HepG2 (cell line): Measurements from ENCODE around the gene POLR3F. TPM values are rescaled to one million over a fixed set of nuclear protein-coding genes. Genes with fewer than 3 reads are reported as not detected.

Experiments
- CREM ChIP-seq, 2 experiments: sonication (generic) in 1 of 2; formaldehyde crosslinking in 1 of 2; IDR thresholded peaks; 2 replicates each; pipeline versions ENCODE4 v1.4.0 to v1.6.1; 2016 to 2020; ENCODE audit warnings: antibody characterized with exemption in 1 of 2, mild to moderate bottlenecking in 1 of 2, missing genetic modification reagents in 1 of 2
- JUNB ChIP-seq: sonication (generic); formaldehyde crosslinking; IDR thresholded peaks from 2 replicates; pipeline ENCODE4 v1.8.0; 2022; ENCODE audit warnings: missing genetic modification reagents, mild to moderate bottlenecking, borderline replicate concordance
- MAFF ChIP-seq: IDR thresholded peaks from 2 replicates; pipeline ENCODE4 v1.6.1; 2011; ENCODE audit warnings: low read depth, low read length, improper control_type of control experiment
- MAFK ChIP-seq, 2 experiments: IDR thresholded peaks in 1 of 2; conservative IDR thresholded peaks in 1 of 2; 2 replicates each; pipeline ENCODE4 v1.6.1; 2011; ENCODE audit warnings: improper control_type of control experiment in 2 of 2, low read length in 2 of 2
- MED1 ChIP-seq: sonication (generic); formaldehyde crosslinking; IDR thresholded peaks from 2 replicates; pipeline ENCODE4 v1.4.0; 2020; ENCODE audit warnings: missing genetic modification reagents
- NFE2 ChIP-seq: sonication (generic); formaldehyde crosslinking; IDR thresholded peaks from 2 replicates; pipeline ENCODE4 v1.4.0; 2020; ENCODE audit warnings: missing genetic modification reagents
- NFE2L1 ChIP-seq: sonication (generic); formaldehyde crosslinking; IDR thresholded peaks from 2 replicates; pipeline ENCODE4 v1.4.0; 2020; ENCODE audit warnings: missing genetic modification reagents, mild to moderate bottlenecking, borderline replicate concordance
- NR2F1 ChIP-seq, 2 experiments: fragments of 450-650 bp in 1 of 2; formaldehyde crosslinking in 1 of 2; IDR thresholded peaks; 2 replicates each; pipeline versions ENCODE4 v1.5.0 to v1.6.1; 2016 to 2020; ENCODE audit warnings: mild to moderate bottlenecking in 1 of 2, missing compliant biosample characterization in 1 of 2, missing genetic modification reagents in 1 of 2, moderate library complexity in 1 of 2
- NR2F6 ChIP-seq, 2 experiments: IDR thresholded peaks; 2 replicates each; pipeline ENCODE4 v1.6.1; 2016; ENCODE audit warnings: antibody characterized with exemption in 1 of 2, mild to moderate bottlenecking in 1 of 2
- PPARG ChIP-seq: conservative IDR thresholded peaks from 2 replicates; pipeline ENCODE4 v1.6.1; 2016; ENCODE audit warnings: missing biosample characterization, missing genetic modification reagents
- SOX6 ChIP-seq, 2 experiments: fragments of 450-650 bp in 1 of 2; sonication (generic) in 1 of 2; formaldehyde crosslinking in 1 of 2; IDR thresholded peaks; 2 replicates each; pipeline versions ENCODE4 v1.4.0 to v1.6.1; 2017 to 2020; ENCODE audit warnings: antibody characterized with exemption in 1 of 2, mild to moderate bottlenecking in 1 of 2, missing genetic modification reagents in 1 of 2
- TFE3 ChIP-seq: IDR thresholded peaks from 2 replicates; pipeline ENCODE4 v1.6.1; 2016
- ZNF10 ChIP-seq: sonication (generic); formaldehyde crosslinking; IDR thresholded peaks from 2 replicates; pipeline ENCODE4 v1.4.0; 2020; ENCODE audit warnings: mild to moderate bottlenecking, low read depth, missing genetic modification reagents, borderline replicate concordance
- ZNF235 ChIP-seq: sonication (generic); formaldehyde crosslinking; IDR thresholded peaks from 2 replicates; pipeline ENCODE4 v1.8.1; 2023; ENCODE audit warnings: mild to moderate bottlenecking, missing genetic modification reagents, borderline replicate concordance
- ZNF354B ChIP-seq: sonication (generic); formaldehyde crosslinking; IDR thresholded peaks from 2 replicates; pipeline ENCODE4 v1.8.0; 2022; ENCODE audit warnings: mild to moderate bottlenecking, missing genetic modification reagents
- ZNF616 ChIP-seq: sonication (generic); formaldehyde crosslinking; IDR thresholded peaks from 2 replicates; pipeline ENCODE4 v1.5.0; 2020; ENCODE audit warnings: low read depth, mild to moderate bottlenecking, missing genetic modification reagents
- polyA plus RNA-seq, 8 experiments: library from polyadenylated mRNA; depleted of rRNA in 3 of 8; stranded (reverse) in 7 of 8; unstranded in 1 of 8; fragments of >200 nt; fragmentation: Illumina TruSeq in 4 of 8; extraction: Trizol in 4 of 8; gene quantifications; 2 replicates each; pipeline versions ENCODE4 v1.2.1 to v1.2.3, GENCODE V29; 2011 to 2016; ENCODE audit warnings: low read depth in 4 of 8, missing spikeins in 1 of 8, mixed read lengths in 1 of 8; ENCODE audit not compliant: insufficient read depth in 1 of 8
- total RNA-seq, 5 experiments: library from RNA; depleted of rRNA; stranded (reverse); fragments of >200 nt; fragmentation: Illumina TruSeq; extraction: Trizol; gene quantifications; 2 replicates each; pipeline ENCODE4 v1.2.3, GENCODE V29; 2016; ENCODE audit warnings: low read depth in 1 of 5
- TF ChIP-seq, protein P1 (sequence below): IDR thresholded peaks from 2 replicates; pipeline ENCODE4 v1.4.0; 2020; ENCODE audit warnings: mild to moderate bottlenecking, missing genetic modification reagents
- TF ChIP-seq, protein P2 (sequence below): sonication (generic); formaldehyde crosslinking; IDR thresholded peaks from 2 replicates; pipeline ENCODE4 v1.8.0; 2022; ENCODE audit warnings: missing genetic modification reagents, mild to moderate bottlenecking, moderate library complexity, borderline replicate concordance
- TF ChIP-seq, protein P3 (sequence below): sonication (generic); formaldehyde crosslinking; IDR thresholded peaks from 2 replicates; pipeline ENCODE4 v1.5.1; 2020; ENCODE audit warnings: missing genetic modification reagents, mild to moderate bottlenecking, borderline replicate concordance

POLR3F gene
- total and polyA plus RNA-seq, 2 of the 13 experiments (the other 11 are each of a cell fraction or from before 2014, with no cell fraction given), result 11.7 to 25.5 TPM

DNA sequence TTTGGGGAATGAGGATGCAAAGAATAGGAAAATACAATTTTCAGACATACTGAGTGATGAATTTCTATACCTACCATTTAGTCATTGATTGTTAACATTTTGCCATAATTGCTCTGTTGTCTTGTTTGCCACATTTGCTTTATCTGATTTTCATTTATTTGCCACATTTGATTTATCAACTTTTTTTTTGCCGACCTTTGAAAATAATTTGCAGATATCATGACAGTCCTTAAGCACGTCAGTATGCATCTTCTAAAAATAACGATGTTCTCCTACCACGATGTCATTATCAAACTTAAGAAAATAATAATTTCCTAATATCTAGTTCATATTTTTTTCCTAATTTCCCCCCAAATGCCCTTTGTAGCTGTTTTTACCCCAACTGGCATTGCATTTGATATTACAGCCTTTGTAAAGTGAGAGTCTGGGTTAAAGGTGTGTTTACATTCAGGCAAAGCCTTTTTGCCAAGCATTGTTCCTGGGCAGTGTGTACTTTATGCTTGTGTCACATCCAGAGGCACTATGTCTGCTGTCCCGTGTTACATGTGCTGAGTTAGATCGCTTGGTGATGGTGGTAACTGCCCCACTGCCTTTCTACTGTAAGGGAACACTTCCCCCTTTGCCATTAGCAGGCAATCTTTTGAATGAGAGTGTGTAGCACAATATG lies 66.9 kb downstream of the POLR3F start (continued):
- TF ChIP-seq, protein P1, sequence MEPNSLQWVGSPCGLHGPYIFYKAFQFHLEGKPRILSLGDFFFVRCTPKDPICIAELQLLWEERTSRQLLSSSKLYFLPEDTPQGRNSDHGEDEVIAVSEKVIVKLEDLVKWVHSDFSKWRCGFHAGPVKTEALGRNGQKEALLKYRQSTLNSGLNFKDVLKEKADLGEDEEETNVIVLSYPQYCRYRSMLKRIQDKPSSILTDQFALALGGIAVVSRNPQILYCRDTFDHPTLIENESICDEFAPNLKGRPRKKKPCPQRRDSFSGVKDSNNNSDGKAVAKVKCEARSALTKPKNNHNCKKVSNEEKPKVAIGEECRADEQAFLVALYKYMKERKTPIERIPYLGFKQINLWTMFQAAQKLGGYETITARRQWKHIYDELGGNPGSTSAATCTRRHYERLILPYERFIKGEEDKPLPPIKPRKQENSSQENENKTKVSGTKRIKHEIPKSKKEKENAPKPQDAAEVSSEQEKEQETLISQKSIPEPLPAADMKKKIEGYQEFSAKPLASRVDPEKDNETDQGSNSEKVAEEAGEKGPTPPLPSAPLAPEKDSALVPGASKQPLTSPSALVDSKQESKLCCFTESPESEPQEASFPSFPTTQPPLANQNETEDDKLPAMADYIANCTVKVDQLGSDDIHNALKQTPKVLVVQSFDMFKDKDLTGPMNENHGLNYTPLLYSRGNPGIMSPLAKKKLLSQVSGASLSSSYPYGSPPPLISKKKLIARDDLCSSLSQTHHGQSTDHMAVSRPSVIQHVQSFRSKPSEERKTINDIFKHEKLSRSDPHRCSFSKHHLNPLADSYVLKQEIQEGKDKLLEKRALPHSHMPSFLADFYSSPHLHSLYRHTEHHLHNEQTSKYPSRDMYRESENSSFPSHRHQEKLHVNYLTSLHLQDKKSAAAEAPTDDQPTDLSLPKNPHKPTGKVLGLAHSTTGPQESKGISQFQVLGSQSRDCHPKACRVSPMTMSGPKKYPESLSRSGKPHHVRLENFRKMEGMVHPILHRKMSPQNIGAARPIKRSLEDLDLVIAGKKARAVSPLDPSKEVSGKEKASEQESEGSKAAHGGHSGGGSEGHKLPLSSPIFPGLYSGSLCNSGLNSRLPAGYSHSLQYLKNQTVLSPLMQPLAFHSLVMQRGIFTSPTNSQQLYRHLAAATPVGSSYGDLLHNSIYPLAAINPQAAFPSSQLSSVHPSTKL (CRISPR knock-in tag), result peak; percentile 35; the same call in 1 of the 2 replicates
- TF ChIP-seq NFE2, result no peak
- no peak for TF ChIP-seq JUNB
- TF ChIP-seq ZNF354B (CRISPR knock-in tag), result no peak
- TF ChIP-seq, protein P2, sequence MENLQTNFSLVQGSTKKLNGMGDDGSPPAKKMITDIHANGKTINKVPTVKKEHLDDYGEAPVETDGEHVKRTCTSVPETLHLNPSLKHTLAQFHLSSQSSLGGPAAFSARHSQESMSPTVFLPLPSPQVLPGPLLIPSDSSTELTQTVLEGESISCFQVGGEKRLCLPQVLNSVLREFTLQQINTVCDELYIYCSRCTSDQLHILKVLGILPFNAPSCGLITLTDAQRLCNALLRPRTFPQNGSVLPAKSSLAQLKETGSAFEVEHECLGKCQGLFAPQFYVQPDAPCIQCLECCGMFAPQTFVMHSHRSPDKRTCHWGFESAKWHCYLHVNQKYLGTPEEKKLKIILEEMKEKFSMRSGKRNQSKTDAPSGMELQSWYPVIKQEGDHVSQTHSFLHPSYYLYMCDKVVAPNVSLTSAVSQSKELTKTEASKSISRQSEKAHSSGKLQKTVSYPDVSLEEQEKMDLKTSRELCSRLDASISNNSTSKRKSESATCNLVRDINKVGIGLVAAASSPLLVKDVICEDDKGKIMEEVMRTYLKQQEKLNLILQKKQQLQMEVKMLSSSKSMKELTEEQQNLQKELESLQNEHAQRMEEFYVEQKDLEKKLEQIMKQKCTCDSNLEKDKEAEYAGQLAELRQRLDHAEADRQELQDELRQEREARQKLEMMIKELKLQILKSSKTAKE (CRISPR knock-in tag), result peak; percentile 46; the same call in 1 of the 2 replicates
- peak; percentile 96 for TF ChIP-seq MAFF
- TF ChIP-seq NFE2L1 (CRISPR knock-in tag), result no peak
- no peak for TF ChIP-seq MED1 (CRISPR knock-in tag)
- TF ChIP-seq TFE3, result no peak
- no peak for TF ChIP-seq SOX6 (IDR thresholded peaks at IDR 0.05)
- peak; percentile 59 for TF ChIP-seq SOX6 (CRISPR knock-in tag; IDR thresholded peaks at IDR 0.05)
- peak; percentile 89 for TF ChIP-seq PPARG
- TF ChIP-seq MAFK (conservative IDR thresholded peaks at IDR 0.05 in 1 of 2, IDR thresholded peaks at IDR 0.05 in 1 of 2; ENCODE audit: low read length in 2 of 2), result peak; percentile 93 to 95
- peak; percentile 57; a peak in 2 of 4 replicates for TF ChIP-seq NR2F1 (CRISPR knock-in tag; IDR thresholded peaks at IDR 0.05)
- TF ChIP-seq ZNF616 (CRISPR knock-in tag), result no peak
- no peak for TF ChIP-seq ZNF10 (CRISPR knock-in tag)
- TF ChIP-seq, protein P3, sequence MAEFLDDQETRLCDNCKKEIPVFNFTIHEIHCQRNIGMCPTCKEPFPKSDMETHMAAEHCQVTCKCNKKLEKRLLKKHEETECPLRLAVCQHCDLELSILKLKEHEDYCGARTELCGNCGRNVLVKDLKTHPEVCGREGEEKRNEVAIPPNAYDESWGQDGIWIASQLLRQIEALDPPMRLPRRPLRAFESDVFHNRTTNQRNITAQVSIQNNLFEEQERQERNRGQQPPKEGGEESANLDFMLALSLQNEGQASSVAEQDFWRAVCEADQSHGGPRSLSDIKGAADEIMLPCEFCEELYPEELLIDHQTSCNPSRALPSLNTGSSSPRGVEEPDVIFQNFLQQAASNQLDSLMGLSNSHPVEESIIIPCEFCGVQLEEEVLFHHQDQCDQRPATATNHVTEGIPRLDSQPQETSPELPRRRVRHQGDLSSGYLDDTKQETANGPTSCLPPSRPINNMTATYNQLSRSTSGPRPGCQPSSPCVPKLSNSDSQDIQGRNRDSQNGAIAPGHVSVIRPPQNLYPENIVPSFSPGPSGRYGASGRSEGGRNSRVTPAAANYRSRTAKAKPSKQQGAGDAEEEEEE (CRISPR knock-in tag), result no peak
- peak; percentile 49; the same call in 1 of the 2 replicates for TF ChIP-seq NR2F6 (IDR thresholded peaks at IDR 0.05)
- TF ChIP-seq NR2F6 (CRISPR knock-in tag; IDR thresholded peaks at IDR 0.05), result peak; percentile 51; the same call in 1 of the 2 replicates
- TF ChIP-seq ZNF235, result no peak
- TF ChIP-seq CREM (IDR thresholded peaks at IDR 0.05), result no peak
- TF ChIP-seq CREM (CRISPR knock-in tag; IDR thresholded peaks at IDR 0.05), result no peak
